ENCODE results near the gene ACTL8.

DNA sequence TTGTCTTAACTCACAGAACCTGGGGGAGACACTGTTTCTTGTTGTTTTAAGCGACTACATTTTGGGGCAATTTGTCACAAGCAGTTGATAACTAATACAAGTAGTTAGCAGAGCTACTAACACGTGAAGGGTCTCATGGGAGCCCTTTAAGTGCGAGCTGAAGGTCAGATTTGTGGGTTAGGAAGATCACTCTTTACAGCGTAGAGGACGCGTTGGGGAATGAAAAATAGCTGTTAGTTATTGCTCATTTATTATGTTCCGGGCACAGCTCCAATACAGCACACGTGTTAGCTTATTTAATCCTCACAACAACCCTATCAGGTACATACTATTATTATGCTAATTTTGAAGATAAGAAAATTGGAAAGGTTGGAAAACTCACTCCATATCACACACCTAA lies 95.9 kb downstream of the ACTL8 start:
- TF ChIP-seq EZH2phosphoT487 (IDR thresholded peaks at IDR 0.05) (no peak), EZH2 (IDR thresholded peaks at IDR 0.05) (no peak)
- TF ChIP-seq, protein P1, sequence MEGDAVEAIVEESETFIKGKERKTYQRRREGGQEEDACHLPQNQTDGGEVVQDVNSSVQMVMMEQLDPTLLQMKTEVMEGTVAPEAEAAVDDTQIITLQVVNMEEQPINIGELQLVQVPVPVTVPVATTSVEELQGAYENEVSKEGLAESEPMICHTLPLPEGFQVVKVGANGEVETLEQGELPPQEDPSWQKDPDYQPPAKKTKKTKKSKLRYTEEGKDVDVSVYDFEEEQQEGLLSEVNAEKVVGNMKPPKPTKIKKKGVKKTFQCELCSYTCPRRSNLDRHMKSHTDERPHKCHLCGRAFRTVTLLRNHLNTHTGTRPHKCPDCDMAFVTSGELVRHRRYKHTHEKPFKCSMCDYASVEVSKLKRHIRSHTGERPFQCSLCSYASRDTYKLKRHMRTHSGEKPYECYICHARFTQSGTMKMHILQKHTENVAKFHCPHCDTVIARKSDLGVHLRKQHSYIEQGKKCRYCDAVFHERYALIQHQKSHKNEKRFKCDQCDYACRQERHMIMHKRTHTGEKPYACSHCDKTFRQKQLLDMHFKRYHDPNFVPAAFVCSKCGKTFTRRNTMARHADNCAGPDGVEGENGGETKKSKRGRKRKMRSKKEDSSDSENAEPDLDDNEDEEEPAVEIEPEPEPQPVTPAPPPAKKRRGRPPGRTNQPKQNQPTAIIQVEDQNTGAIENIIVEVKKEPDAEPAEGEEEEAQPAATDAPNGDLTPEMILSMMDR (IDR thresholded peaks at IDR 0.05) = no peak

Measured in neural progenitor cell (in vitro differentiated cells).